Non-pigmented ciliary epithelial cell (primary cell): ENCODE data around the gene TBX3.

Source experiments
- DNase-seq: peaks from one replicate; pipeline ENCODE4 v3.0.0-alpha.2; 2010; ENCODE audit warnings: low read depth

The TBX3 gene

DNA sequence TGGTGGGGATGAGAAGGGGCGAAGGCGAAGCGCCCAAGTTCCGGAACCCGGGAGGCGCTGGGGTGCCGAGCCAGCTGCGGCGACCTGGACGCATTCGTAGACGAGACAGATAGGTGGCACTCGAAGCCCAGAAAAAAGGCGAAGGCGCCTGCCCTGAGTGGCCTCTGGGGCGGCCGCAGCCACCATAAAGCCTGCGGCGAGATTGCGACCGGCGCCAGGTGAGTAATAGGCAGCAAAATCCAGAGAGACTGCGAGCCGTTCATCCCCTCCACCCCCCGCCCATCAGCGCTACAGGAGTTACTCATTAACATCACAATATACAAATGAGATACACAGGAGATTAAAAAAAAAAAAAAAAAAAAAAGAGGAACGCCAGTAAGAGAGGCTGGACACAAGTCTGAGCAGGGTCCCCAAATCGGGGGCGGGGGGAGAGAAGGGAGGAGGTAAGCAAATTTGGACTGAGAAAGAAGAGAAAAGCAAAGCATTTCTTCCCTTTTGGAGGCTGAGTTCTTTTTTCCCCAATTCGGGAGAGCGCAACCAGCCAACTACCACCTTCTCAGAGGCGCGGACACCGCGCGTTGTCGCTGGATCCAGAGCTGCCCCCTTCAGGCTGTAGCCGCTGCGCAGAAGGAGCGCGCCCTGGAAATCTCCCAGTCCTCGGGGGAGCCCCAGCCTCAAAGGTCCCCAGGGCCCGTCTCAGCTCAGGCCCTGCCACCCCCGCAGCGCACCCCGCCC is 15.7 kb downstream of the TBX3 start:
- DNase-seq = no peak

DNA sequence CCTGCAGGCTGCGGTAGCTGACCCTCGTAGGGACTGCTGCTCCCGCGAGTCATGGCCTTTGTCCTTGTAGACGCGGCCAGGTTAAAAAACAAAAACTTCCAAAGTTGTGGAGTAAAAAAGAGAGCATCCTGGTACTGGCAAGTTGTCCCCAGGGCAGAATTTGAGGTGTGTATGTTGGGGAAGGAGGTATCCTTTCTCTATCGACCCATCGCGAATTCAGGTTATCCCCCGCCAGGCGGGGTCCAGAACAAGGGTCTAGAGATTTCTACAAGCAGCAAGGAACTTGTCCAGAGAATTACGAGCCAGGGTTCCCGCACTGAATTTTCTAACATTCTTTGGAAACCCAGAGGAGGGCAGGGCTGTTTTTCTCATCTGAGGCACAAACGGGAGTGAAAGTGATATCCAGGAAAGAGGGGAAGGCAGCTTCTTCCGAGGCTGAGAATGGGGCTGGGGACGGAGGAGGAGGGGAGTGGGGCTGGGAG is 16.3 kb downstream of the TBX3 start:
- no peak for DNase-seq

DNA sequence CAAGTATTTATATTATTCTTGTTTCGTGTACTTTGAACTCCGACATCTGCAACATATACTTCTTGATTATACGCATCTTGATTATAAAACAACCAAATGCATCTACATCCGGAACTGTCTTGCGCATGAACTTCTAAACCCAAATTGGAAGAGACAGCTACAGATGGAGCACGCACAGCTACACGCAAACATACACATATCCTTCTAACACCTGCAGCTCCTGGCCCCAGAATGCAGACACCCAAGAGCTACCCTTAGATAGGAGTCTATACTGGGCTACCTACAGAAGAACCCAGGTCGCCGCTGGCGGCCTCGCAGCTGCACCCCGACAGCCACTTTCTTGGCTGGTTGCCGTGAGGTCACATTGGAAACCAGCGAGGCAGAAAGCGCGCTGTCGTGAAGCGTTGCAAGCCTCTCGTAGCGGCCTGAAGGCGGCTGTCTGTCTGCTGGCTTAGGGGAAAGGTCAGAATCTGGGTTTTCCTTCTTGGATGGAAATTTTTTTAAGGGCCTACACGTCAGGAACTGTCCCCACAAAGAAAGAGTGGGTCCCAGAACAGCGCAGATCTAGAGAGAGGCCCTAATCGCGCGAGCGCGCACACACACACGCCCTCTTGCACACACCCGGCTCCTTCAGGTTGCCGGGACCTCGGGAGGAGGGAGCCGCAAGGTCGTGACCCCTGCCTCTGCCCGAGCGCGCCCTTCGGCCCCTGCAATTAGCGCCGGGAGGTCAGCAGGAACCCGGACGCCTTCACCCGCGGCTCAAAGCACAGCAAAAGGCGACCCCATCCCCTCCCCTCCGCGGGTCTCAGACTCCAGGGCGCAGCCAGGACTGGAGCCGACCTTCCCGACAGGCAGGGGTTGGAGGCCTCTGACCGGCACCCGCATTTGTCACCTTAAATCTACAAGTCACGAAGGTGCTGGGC is 17.0 kb downstream of the TBX3 start:
- DNase-seq = no peak

DNA sequence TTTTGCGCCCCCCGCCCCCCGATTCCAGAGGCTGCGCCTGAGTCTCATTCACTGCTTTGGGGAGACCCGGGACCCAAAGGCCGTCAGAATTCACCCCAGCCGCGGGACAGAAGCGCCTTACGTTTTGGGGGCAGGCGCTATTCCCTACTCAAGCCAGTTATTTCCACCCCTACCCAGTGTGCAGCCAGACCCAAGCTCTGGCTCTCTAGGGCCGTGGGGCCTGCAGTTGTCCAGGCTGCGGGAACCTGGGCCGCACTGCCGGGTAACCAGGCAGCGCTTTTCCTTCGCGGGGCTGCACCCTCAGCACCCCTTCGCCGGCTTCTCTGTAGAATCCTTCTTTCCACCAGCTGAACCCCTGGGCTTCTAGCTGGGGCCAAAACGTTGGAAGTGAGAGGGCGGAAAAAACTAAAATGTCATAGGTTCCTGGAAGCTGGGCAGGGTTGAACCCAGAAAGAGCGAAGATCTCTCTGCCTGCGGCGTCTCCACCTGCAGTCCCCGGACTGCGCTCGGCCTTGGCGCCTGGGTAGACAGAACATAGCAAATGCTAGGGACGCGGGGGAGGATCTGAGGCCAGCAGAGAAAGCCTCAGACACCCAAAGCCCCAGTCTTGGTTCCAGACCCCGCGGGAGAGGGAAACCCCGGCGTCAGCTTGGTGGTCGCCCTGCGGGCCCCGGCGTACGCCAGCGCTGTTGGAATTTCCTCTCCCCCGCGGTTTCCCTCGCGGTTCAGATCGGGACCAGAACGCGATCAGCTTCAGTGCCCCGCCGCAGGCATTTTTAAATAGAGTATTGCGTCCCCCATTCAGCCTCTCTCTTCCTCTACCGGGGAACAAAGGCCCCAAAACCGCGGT is 18.3 kb downstream of the TBX3 start:
- DNase-seq = no peak

DNA sequence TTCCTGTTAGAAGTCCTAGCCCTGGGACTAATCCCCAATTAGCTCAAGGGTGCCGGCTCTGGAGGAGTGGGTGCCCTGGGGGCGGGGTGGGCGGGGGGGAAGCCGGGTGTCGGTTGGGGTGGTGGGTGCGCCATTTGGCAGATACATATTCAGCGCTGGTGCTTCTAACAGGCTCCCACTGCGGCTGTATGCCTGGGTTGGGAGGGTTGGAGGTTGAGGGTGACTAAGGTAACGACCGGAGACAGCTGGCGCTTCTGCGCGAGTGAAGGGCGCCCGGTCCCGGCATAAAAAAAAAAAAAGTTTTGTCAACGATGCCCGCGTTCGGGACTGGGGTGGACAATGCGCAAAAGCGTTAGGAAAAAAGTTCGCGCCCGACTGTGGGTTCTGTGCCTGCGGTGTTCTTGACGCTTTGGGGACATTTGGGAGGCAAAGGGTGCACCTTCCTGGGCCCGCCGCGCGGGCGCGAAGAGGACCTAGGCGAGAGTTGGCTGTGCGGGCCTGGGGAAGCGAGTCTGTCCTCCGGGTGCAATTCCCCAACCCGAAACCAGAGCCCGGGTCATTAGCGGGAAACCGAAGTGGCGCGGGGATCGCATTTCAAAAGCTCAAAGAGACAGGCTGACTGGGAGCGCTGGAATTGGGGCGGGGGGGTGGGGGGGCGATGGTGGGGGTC is 19.2 kb downstream of the TBX3 start:
- DNase-seq = no peak

DNA sequence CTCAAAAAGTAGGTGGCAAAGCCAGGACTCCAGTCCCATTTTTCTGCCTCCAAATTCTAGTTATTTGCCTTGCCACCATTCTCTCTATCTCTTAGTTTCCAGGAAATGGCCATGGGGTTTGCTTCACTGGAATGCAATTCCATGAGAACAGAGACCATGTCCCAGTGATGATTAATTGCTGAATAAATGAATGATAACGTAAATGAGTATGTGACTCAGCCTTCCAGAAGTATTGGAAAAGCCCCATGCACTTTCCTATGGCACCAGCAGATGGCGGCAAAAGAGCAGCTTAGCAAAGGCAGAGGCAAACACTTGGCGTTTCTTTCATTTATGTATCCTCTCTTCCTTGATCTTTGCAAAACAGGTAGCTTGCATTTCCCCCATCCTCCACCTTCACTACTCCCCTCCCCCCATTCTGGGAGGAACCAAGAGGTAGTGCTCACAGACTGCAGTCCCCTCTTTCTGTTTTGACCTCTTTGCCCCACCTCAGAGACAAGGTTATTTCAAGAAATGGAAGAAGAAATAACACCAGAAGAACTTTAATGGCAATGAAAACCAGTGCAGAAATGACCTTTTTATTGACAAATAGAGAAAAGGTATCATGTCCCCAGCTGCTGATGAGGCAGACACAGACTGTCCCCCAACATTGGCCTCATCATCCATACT is 21.3 kb downstream of the TBX3 start:
- peak; percentile 79 for DNase-seq

DNA sequence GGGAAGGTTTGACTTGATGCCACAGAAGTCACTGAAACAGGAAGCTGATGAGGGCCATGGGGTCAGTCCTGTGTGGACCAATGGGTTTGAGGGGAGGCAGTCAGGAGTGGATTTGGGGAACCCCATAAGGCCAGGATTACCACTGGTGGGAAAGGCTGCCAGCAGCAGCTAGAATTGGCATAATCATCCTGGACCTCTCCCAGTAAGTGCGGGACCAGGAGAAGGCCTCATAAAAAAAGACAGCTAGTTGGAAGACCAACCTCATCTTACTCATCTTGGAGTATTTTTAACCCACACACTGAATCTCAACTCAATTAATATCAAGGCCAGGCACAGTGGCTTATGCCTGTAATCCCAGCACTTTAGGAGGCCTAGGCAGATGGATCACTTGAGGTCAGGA is 22.7 kb downstream of the TBX3 start:
- DNase-seq = no peak

DNA sequence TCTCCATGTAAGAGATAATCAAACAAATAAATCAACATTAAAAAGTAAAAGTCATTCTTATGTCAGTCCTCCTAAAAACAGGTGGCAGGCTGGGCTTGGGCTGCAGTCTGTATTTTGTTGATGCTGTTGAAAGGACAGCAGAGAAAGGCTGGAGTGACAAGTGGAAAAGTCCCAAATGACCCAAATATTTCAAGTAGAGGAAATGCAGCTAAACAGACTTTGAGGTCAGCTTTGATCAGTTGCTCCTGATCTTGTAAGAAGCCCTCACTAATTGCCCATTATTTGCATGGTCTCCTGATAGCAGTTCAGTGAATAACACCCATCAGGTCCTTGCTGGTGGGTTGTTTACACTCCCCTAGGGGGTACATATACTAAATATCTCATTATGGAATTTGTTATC is 24.9 kb downstream of the TBX3 start:
- no peak for DNase-seq

DNA sequence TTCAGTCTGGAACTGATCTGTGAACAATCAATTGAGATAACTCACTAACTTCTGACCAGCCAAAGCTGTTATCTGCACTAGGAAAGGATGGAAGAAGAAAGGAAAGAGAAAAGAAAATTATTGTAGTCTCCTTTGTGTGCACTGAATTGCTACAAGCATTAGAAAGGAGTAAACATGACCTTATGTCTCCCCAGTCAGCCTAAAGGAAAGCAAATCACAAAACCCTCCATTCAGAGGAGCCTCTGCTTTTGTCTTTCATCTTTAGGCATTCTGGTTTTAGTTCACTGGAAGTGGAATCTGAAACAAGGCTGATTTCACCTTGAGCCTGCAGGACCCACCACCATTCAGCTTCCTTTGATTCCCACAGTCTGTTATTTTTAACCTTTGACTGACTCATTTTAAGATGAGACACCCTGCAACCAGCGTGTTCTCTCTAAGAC is 26.0 kb downstream of the TBX3 start:
- no peak for DNase-seq

DNA sequence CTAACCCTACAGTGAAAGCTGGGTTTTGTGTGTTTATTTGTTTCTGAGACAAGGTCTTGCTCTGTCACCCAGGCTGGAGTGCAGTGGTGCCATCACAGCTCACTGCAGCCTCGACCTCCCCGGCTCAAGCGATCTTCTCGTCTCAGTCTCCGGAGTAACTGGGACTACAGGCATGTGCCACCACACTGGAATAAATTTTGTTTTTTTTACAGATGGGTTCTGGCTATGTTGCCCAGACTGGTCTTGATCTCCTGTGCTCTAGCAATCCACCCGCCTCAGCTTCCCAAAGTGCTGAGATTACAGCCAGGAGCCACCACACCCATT is 26.4 kb downstream of the TBX3 start:
- no peak for DNase-seq

DNA sequence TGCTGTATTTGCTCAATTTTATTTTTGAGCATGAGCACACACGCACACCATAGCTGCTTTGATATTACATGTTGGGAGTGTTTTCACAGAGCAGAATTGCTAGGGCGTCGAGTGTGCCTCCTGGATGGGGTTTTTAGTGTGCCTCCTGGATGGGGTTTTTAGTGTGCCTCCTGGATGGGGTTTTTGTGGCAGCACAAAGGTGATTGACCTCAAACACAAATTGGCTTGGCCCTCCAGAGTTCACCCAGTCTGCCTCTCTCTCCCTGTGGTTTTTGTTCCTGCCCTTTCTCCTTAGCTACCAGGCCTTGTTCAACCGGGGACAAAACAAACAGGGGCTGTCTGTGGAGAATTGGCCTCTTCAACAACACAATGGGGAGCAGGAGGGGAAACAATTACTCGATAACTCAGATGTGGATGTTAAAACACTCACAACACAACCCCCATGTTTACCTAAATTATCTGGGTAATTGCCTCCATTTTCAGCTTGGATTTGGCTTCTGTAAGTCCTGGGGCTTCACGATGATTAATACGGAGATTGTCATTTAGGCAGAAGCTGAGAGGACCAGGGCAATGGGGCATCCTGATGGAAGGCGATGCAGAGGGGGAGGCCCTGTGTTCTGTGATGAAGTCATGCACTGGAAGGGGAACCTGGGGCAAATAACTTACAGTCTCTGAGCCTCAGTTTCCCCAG is 26.9 kb downstream of the TBX3 start:
- DNase-seq = no peak

DNA sequence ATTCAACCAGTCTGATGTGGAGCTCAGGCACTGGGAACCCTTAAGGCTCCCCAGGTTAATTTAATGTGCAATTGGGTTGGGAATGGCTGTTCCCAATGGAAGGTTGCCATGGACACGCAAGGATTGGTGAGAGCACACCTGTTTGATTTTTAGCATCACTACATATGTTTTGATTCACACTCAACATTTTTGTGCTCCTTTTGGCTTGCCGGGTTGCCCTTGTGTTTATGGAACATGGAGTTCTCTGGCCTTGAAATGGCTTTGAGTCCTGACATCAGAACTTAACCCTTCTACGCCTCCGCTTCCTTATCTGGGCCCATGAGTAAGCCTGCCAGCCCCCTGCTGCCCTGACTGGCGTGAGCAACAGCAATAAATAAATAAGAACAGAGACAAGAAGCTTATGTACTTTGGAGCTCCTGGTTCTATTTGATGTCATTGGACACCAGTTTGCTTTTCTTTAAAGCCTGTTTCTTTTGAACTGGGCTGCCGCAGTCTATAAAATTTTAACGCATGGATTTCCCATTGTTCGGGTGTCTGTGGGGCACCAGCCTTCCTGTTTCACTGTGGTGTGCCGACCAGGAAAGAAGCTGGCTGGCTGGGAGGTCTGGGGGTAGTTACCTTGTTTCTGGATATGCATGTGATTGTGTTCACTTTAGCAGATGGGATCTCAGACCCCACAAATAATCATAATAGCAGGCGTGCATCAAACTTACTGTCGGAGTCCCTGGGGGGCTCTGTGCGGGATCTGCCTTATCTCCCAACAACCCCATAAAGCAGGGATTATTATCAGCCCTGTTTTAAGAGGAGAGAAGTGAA is 27.8 kb downstream of the TBX3 start:
- DNase-seq = peak; percentile 85

DNA sequence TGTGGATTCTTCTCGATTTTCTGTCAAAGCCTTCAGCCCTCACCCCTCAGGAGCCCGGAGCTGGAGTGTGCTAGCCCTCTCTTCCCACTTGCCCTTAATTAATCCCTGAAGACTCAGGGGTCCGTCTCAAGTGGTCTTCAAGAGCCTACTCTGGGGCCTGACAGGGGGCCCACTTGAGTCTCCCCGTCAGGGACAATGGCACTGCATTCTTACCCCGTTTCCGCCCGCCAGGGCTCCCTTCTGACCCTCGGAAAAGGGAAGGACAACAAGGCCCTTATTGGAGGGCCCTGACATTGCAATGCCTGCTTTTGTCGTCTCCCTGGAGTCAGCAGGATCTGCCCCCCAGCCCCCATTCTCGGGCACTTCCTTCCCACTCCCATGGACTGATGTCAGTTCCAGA is 34.4 kb downstream of the TBX3 start:
- DNase-seq = no peak

DNA sequence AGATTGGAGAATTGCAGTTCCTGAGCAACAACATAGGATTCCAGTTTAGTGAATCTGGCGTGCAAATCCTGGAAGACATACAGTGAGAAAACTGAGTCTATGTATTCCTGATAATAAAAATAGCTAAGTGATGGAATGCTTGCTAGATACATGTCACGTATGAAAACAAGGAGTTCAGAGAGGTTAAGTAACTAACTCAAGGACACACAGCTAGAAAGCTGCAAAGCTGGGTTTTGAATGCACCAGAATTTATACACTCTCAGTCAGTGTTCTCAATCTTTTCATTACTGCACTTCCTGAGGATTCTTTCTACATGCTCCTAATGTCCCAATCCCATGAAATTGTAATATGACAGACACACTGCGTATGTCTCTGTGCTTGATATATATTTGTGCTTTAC is 35.3 kb downstream of the TBX3 start:
- no peak for DNase-seq

DNA sequence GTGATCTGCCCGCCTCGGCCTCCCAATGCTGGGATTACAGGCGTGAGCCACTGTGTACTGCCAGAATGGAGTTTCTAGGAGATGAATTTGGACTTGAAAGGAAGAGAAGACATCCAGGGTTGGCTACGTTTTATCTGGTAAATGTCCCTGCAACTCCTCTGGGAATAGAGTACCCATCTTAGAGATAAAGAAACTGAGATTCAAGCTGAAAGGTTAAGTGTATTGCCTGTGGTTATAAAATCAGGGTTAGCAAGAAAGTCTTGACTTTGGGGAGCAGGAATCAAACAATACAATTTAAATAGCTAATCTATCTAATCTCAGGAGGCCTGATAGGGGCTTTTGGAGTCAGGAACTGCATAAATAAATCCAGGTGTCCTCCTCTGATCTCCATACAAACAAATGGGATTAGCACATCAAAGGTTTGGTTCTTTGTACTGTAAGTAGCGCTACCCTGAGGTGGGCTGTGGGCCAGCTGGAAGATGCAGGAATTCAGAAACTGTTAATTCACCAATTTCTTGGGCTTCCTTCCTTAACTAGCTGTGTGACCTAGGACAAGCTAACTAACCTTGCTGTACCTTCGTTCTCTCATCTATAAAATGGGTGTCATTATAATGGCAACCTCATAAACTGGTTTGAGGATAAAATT is 45.1 kb downstream of the TBX3 start:
- no peak for DNase-seq

DNA sequence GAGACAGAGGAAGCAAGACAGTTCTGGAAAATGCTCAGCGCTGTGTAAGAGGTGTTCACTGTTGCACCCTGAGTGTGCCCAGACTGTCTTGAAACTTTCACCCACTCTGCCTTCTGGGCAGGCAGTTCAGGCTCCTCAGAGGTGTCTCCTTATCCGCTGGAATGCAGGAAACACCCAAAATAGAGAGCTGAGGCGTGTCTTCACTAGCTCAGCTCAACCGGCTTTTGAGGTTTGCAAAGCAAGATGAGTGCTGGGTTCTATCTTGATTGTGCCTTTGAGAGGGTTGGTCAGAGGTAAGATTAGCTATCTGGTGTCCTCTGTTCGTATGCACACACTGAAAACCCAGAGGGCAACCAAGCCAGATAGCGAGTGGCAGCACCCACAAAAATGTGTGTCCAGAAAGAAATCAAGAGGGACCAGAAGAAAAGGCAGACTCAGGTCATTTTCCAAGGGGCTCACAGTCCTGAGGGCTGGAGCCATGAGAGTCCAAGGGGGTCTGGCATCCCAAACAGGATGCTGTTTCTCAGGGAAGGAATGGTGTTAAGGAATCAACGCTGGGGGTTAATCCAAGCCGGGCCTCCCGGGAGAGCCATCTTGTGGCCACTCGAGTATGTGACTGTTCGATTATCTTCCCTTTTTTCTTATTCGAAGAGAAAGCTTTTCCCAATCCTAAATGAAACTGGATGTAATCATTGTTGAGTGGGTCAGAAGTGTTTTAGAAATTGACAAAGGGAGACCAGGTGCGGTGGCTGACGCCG is 47.1 kb downstream of the TBX3 start:
- no peak for DNase-seq

DNA sequence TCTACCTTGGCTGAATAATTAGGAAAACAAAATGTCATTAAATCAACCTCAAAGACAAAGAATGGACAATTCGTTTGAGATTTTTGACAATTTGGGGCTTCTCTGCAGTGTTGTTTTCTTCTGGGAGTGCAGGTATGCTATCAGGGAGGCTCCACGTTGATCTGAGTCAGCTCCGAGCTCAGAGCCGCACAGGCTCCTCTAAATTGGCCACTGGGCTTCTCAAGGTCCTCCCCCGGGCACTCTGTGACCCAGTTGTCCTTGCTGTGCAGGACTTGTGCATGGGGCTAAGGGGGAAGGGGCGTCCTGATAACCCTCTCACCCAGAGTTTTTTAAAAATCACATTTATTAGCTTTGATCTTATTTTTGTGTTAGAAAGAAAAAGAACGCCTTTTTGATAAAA is 52.7 kb downstream of the TBX3 start:
- no peak for DNase-seq

DNA sequence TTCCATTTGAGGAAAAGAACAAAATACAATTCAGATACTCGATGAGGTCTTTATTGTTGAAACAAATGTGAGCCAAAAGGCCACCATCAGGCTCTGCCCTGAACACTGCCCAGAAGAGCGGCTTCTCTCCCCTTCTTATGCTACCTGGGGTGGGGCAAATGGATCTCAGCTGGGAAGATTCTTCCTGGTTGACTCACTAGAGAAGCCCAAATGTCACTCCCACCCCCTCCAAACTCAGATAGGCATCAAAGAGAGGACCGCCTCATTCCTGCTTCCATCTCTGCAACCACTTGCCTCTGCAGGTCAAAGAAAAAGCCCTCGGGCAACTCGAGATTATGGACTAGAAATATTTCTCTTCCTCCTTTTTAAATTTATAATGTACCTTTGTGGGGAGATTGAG is 55.8 kb downstream of the TBX3 start:
- DNase-seq = no peak

DNA sequence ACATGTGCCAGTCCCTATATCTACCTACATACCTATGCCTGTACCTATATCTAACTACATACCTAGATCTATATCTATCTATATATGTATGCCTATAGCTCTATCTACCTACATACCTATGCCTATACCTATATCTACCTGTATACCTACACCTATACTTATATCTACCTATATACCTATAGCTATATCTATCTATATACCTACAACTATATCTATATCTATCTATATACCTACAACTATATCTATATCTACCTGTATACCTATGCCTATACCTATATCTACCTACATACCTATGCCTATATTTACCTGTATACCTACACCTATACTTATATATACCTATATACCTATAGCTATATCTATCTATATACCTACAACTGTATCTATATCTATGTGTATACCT is 56.6 kb downstream of the TBX3 start:
- no peak for DNase-seq
